Endothelial cell of umbilical vein (primary cell): ENCODE data around the gene WDR45.

Source experiments
- EZH2 ChIP-seq: IDR thresholded peaks from 2 replicates; pipeline ENCODE4 v1.6.1; 2012; ENCODE audit warnings: borderline replicate concordance, low read depth, mild to moderate bottlenecking, moderate library complexity, low read length, inconsistent platforms; ENCODE audit not compliant: severe bottlenecking
- GATA2 ChIP-seq: IDR thresholded peaks from 2 replicates; pipeline ENCODE4 v1.7.0; 2011; ENCODE audit warnings: low read depth, mild to moderate bottlenecking, moderate library complexity, mixed read lengths, low read length; ENCODE audit not compliant: insufficient read length, insufficient read depth
- POLR2A ChIP-seq: IDR thresholded peaks from 2 replicates; pipeline ENCODE4 v1.6.1; 2012; ENCODE audit warnings: low read depth, mild to moderate bottlenecking, control low read depth, low read length
- POLR2AphosphoS5 ChIP-seq: IDR thresholded peaks from 2 replicates; pipeline ENCODE4 v1.6.1; 2012; ENCODE audit warnings: low read depth, mild to moderate bottlenecking, control low read depth, low read length, moderate library complexity; ENCODE audit not compliant: insufficient read depth
- TF ChIP-seq, protein P1 (sequence below), 2 donors: IDR thresholded peaks; 1 replicate in 1 of 2; 2 replicates in 1 of 2; pipeline ENCODE4 v1.5.1; 2011; ENCODE audit warnings: low read length in 2 of 2, mild to moderate bottlenecking in 2 of 2, moderate library complexity in 2 of 2, control low read depth in 1 of 2, inconsistent platforms in 1 of 2, low read depth in 1 of 2; ENCODE audit not compliant: insufficient read depth in 1 of 2; ENCODE audit errors: extremely low read depth in 1 of 2
- TF ChIP-seq, protein P2 (sequence below): IDR thresholded peaks from 2 replicates; pipeline ENCODE4 v1.6.1; 2011; ENCODE audit not compliant: insufficient read depth, insufficient read length

GRCh38 chrX:49111791-49112190 lies 32.1 kb upstream of the WDR45 start:
- TF ChIP-seq, protein P1, sequence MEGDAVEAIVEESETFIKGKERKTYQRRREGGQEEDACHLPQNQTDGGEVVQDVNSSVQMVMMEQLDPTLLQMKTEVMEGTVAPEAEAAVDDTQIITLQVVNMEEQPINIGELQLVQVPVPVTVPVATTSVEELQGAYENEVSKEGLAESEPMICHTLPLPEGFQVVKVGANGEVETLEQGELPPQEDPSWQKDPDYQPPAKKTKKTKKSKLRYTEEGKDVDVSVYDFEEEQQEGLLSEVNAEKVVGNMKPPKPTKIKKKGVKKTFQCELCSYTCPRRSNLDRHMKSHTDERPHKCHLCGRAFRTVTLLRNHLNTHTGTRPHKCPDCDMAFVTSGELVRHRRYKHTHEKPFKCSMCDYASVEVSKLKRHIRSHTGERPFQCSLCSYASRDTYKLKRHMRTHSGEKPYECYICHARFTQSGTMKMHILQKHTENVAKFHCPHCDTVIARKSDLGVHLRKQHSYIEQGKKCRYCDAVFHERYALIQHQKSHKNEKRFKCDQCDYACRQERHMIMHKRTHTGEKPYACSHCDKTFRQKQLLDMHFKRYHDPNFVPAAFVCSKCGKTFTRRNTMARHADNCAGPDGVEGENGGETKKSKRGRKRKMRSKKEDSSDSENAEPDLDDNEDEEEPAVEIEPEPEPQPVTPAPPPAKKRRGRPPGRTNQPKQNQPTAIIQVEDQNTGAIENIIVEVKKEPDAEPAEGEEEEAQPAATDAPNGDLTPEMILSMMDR (IDR thresholded peaks at IDR 0.05; ENCODE audit: extremely low read depth in 1 of 2, insufficient read depth in 1 of 2, low read depth in 1 of 2, low read length in 2 of 2) = no peak
- TF ChIP-seq EZH2 = no peak
- TF ChIP-seq GATA2 = no peak
- TF ChIP-seq, protein P2, sequence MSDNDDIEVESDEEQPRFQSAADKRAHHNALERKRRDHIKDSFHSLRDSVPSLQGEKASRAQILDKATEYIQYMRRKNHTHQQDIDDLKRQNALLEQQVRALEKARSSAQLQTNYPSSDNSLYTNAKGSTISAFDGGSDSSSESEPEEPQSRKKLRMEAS = no peak
- TF ChIP-seq POLR2A = no peak
- no peak for TF ChIP-seq POLR2AphosphoS5
